SU-DHL-6 (cell line): Measurements from ENCODE around the gene EML2.

Experiments
- CTCF ChIP-seq: fragments of 200-600 bp; sonication (generic); IDR thresholded peaks from one replicate; pipeline ENCODE4 v1.5.1; 2017; ENCODE audit warnings: antibody characterized with exemption, mild to moderate bottlenecking, low read length, moderate library complexity; ENCODE audit not compliant: insufficient read depth, poor library complexity, severe bottlenecking
- EZH2phosphoT487 ChIP-seq: fragments of 200-600 bp; sonication (generic), shearing (Covaris generic); conservative IDR thresholded peaks from 2 replicates; pipeline ENCODE4 v1.6.1; 2018; ENCODE audit warnings: mild to moderate bottlenecking, antibody characterized with exemption, low read length, moderate library complexity, mixed read lengths

- TF ChIP-seq CTCF (no peak), EZH2phosphoT487 (no peak)
Measured at GRCh38 chr19:45576682-45577081, 62.5 kb downstream of the EML2 start.
